ENCODE results near the gene NMT2.

NMT2 gene

GRCh38 chr10:15097011-15097812, 71.3 kb downstream of the NMT2 start, which contains the start of gene RPP38:
TSS of gene RPP38 (plus strand) at chr10:15097355. CDS start at chr10:15103315, 5,960 bp downstream.
- no peak for TF ChIP-seq CTCF (IDR thresholded peaks at IDR 0.05; ENCODE audit: low read depth, low read length, missing control alignments)
- peak; percentile 84 for DNase-seq (ENCODE audit: extremely low read depth, low read depth)
- H3K4me3 ChIP-seq (replicated peaks; ENCODE audit: low read depth, low read length): peak within 1 kb of the TSS; percentile 73

GRCh38 chr10:15096661-15097010, 71.9 kb downstream of the NMT2 start:
- peak overlapping the region; percentile 73 for H3K4me3 ChIP-seq (replicated peaks; ENCODE audit: low read depth, low read length)
- DNase-seq (ENCODE audit: extremely low read depth, low read depth): no peak
- TF ChIP-seq CTCF (IDR thresholded peaks at IDR 0.05; ENCODE audit: low read depth, low read length, missing control alignments): no peak

- no peak for DNase-seq (ENCODE audit: extremely low read depth, low read depth)
- no peak for TF ChIP-seq CTCF (IDR thresholded peaks at IDR 0.05; ENCODE audit: low read depth, low read length, missing control alignments)
- no peak overlapping the region for H3K4me3 ChIP-seq (replicated peaks; ENCODE audit: low read depth, low read length)
Observed at GRCh38 chr10:15092855-15093408, 75.6 kb downstream of the NMT2 start.

- DNase-seq (ENCODE audit: extremely low read depth, low read depth): no peak
- no peak for TF ChIP-seq CTCF (IDR thresholded peaks at IDR 0.05; ENCODE audit: low read depth, low read length, missing control alignments)
- no peak overlapping the region for H3K4me3 ChIP-seq (replicated peaks; ENCODE audit: low read depth, low read length)
Observed at GRCh38 chr10:15091418-15091817, 77.1 kb downstream of the NMT2 start.

GRCh38 chr10:15088428-15089261, 79.8 kb downstream of the NMT2 start, which contains the start of gene ACBD7:
TSS of gene ACBD7 (minus strand) at chr10:15088776. CDS start at chr10:15088728, 48 bp downstream.
- DNase-seq (ENCODE audit: extremely low read depth, low read depth): no peak
- H3K4me3 ChIP-seq (replicated peaks; ENCODE audit: low read depth, low read length): peak within 1 kb of the TSS; percentile 56
- TF ChIP-seq CTCF (IDR thresholded peaks at IDR 0.05; ENCODE audit: low read depth, low read length, missing control alignments): peak; percentile 14

GRCh38 chr10:15084502-15084922, 84.0 kb downstream of the NMT2 start:
- no peak for TF ChIP-seq CTCF (IDR thresholded peaks at IDR 0.05; ENCODE audit: low read depth, low read length, missing control alignments)
- peak overlapping the region; percentile 51 for H3K4me3 ChIP-seq (replicated peaks; ENCODE audit: low read depth, low read length)
- DNase-seq (ENCODE audit: extremely low read depth, low read depth): peak; percentile 93
